ENCODE data around the gene COASY.

DNA sequence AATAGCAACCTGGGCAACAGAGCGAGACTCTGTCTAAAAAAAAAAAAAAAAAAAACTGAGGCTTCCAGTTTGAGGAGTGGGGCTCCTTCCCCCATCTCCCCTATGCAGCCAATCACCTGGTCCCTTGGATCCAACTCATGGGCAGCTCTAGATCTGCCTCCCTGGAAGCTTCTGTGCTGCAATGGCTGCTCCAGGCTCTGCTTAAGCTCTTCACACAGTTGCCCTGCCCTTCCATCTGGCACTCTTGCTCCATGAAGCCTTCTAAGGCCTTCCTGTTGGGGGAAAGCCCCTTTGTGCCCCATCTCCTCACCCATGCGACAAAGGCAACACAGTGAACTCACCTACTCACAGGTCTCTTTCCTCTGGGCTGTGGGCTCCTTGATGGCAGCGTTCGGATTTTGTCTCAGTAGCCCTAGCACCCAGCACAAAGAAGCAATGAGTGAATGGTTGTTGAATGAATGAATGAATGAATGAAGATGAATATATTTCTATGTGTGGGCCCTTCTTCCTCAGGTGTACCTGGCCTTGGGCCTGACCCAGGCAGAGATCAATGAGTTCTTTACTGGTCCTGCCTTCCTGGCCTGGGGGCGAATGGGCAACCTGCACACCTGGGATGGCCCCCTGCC, 24.0 kb upstream of the COASY start:
- TF ChIP-seq, protein P1, sequence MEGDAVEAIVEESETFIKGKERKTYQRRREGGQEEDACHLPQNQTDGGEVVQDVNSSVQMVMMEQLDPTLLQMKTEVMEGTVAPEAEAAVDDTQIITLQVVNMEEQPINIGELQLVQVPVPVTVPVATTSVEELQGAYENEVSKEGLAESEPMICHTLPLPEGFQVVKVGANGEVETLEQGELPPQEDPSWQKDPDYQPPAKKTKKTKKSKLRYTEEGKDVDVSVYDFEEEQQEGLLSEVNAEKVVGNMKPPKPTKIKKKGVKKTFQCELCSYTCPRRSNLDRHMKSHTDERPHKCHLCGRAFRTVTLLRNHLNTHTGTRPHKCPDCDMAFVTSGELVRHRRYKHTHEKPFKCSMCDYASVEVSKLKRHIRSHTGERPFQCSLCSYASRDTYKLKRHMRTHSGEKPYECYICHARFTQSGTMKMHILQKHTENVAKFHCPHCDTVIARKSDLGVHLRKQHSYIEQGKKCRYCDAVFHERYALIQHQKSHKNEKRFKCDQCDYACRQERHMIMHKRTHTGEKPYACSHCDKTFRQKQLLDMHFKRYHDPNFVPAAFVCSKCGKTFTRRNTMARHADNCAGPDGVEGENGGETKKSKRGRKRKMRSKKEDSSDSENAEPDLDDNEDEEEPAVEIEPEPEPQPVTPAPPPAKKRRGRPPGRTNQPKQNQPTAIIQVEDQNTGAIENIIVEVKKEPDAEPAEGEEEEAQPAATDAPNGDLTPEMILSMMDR (IDR thresholded peaks at IDR 0.05; ENCODE audit: low read length), result no peak
- no peak for TF ChIP-seq EZH2 (optimal IDR thresholded peaks at IDR 0.05; ENCODE audit: low read depth, low read length)
